Mammary epithelial cell (primary cell): ENCODE data around the gene NPFFR1.

Experiments used
- EZH2 ChIP-seq: IDR thresholded peaks from 2 replicates; pipeline ENCODE4 v1.6.1; 2012; ENCODE audit warnings: low read length, inconsistent platforms, borderline replicate concordance
- TF ChIP-seq, protein P1 (sequence below), 2 donors: IDR thresholded peaks in 1 of 2; conservative IDR thresholded peaks in 1 of 2; 2 replicates each; pipeline ENCODE4 v1.5.1; 2011 to 2012; ENCODE audit warnings: inconsistent platforms in 2 of 2, low read length in 2 of 2, mild to moderate bottlenecking in 2 of 2, control low read depth in 1 of 2, low read depth in 1 of 2; ENCODE audit not compliant: insufficient read depth in 1 of 2; ENCODE audit errors: extremely low read depth in 1 of 2

DNA sequence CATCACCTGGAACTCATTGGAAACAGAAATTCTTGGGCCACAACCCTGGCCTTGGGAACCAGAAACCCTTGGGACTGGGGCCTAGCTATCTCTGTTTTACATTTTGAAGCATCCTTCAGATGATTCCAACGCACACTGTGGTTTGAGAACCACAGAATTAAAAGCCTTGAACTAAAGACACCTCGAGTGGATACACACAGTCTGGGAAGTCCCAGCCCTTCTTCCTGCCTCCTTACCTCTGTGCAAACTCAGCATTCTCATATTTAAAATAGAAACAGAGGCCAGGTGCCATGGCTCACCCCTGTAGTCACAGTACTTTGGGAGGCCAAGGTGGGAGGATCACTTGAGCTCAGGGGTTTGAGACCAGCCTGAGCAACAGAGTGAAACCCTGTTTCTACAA lies 12.9 kb downstream of the NPFFR1 start:
- no peak for TF ChIP-seq EZH2
- TF ChIP-seq, protein P1, sequence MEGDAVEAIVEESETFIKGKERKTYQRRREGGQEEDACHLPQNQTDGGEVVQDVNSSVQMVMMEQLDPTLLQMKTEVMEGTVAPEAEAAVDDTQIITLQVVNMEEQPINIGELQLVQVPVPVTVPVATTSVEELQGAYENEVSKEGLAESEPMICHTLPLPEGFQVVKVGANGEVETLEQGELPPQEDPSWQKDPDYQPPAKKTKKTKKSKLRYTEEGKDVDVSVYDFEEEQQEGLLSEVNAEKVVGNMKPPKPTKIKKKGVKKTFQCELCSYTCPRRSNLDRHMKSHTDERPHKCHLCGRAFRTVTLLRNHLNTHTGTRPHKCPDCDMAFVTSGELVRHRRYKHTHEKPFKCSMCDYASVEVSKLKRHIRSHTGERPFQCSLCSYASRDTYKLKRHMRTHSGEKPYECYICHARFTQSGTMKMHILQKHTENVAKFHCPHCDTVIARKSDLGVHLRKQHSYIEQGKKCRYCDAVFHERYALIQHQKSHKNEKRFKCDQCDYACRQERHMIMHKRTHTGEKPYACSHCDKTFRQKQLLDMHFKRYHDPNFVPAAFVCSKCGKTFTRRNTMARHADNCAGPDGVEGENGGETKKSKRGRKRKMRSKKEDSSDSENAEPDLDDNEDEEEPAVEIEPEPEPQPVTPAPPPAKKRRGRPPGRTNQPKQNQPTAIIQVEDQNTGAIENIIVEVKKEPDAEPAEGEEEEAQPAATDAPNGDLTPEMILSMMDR (conservative IDR thresholded peaks at IDR 0.05 in 1 of 2, IDR thresholded peaks at IDR 0.05 in 1 of 2; ENCODE audit: extremely low read depth in 1 of 2, insufficient read depth in 1 of 2, low read depth in 1 of 2, low read length in 2 of 2) = no peak
